Endodermal cell (in vitro differentiated cells): ENCODE results near the gene PDE10A. TPM values are rescaled to one million over a fixed set of nuclear protein-coding genes. Genes with fewer than 3 reads are reported as not detected.
"Not testable (repeated sequence)": the region's sequence is repeated elsewhere in the genome, so short reads cannot be mapped to it uniquely, and the experiment has no call there.

ENCODE experiments used
- DNase-seq: peaks from one replicate; pipeline ENCODE4 v3.0.0-alpha.2; 2017
- H3K27ac ChIP-seq: 2 replicates; pipeline ENCODE4 v1.5.1; 2013; ENCODE audit warnings: mild to moderate bottlenecking, low read depth, low read length, moderate library complexity
- H3K27me3 ChIP-seq: 2 replicates; pipeline ENCODE4 v1.6.1; 2013; ENCODE audit warnings: mild to moderate bottlenecking, low read length, moderate library complexity; ENCODE audit not compliant: insufficient read depth, control insufficient read depth, poor library complexity, severe bottlenecking
- H3K36me3 ChIP-seq: 2 replicates; pipeline ENCODE4 v1.7.0; 2013; ENCODE audit warnings: mild to moderate bottlenecking, low read length, moderate library complexity; ENCODE audit not compliant: control insufficient read depth, insufficient read depth
- H3K4me1 ChIP-seq: one replicate; pipeline ENCODE4 v1.7.0; 2013; ENCODE audit warnings: low read length; ENCODE audit not compliant: control insufficient read depth, insufficient read depth
- H3K4me3 ChIP-seq: 2 replicates; pipeline ENCODE4 v1.5.1; 2013; ENCODE audit warnings: mild to moderate bottlenecking, low read length, moderate library complexity
- H3K9ac ChIP-seq: 2 replicates; pipeline ENCODE4 v1.6.1; 2013; ENCODE audit warnings: mild to moderate bottlenecking, low read length, moderate library complexity; ENCODE audit not compliant: poor library complexity, severe bottlenecking; ENCODE audit errors: extremely low read depth
- H3K9me3 ChIP-seq: 2 replicates; pipeline ENCODE4 v1.6.1; 2013; ENCODE audit warnings: mild to moderate bottlenecking, low read length, moderate library complexity; ENCODE audit not compliant: control insufficient read depth
- H3K27ac Mint-ChIP-seq: 2 replicates; pipeline ENCODE4 v1.8.0; 2020; ENCODE audit warnings: mixed read lengths
- H3K27me3 Mint-ChIP-seq: 2 replicates; pipeline ENCODE4 v1.8.0; 2021; ENCODE audit warnings: mild to moderate bottlenecking, mixed read lengths; ENCODE audit not compliant: insufficient read depth
- H3K36me3 Mint-ChIP-seq: 2 replicates; pipeline ENCODE4 v1.8.0; 2020; ENCODE audit warnings: low read depth, mixed read lengths
- H3K4me1 Mint-ChIP-seq: 2 replicates; pipeline ENCODE4 v1.8.0; 2020; ENCODE audit warnings: mixed read lengths
- H3K4me3 Mint-ChIP-seq: 2 replicates; pipeline ENCODE4 v1.8.0; 2020; ENCODE audit warnings: mild to moderate bottlenecking, moderate library complexity, mixed read lengths
- H3K9me3 Mint-ChIP-seq: 2 replicates; pipeline ENCODE4 v1.8.0; 2020; ENCODE audit warnings: mild to moderate bottlenecking, mixed read lengths
- WGBS, 2 experiments: methylation state at CpG; one replicate each; pipeline versions ENCODE4 v1.1.5 to v1.1.7; 2013; ENCODE audit warnings: missing lambda C conversion rate in 2 of 2, mixed read lengths in 1 of 2; ENCODE audit not compliant: insufficient coverage in 1 of 2, insufficient read length in 1 of 2; 5-methylcytosine and 5-hydroxymethylcytosine counted together
- total RNA-seq, 2 donors: library from RNA; stranded (reverse); fragmentation: NEBNext Ultra II Directional in 1 of 2; extraction: Animal tissue kit (Norgen Biotek cat#: 25700) in 1 of 2; gene quantifications; 2 replicates in 1 of 2; 3 replicates in 1 of 2; pipeline ENCODE4 v1.2.1, GENCODE V29; 2021
- TF ChIP-seq, protein P1 (sequence below): fragments of 200-600 bp; sonication (generic); conservative IDR thresholded peaks from 2 replicates; pipeline ENCODE4 v1.5.0; 2021; ENCODE audit warnings: antibody characterized with exemption, mild to moderate bottlenecking

Gene PDE10A
- total RNA-seq, 2 donors from 2014 or later, result 22.8 to 27.8 TPM

GRCh38 chr6:165511807-165512206, 151.2 kb downstream of the PDE10A start:
- Histone ChIP-seq H3K9ac (no peak overlapping the region), H3K27me3 (no peaks in the 10 kb centered on the region), H3K4me1 (no peaks in the 10 kb centered on the region), H3K9me3 (no peaks in the 10 kb centered on the region), H3K36me3 (no peaks in the 10 kb centered on the region), H3K27ac (no peak overlapping the region), H3K4me3 (no peak overlapping the region)
- no peak overlapping the region for H3K4me3 Mint-ChIP-seq
- H3K27ac Mint-ChIP-seq, result no peak overlapping the region
- no peaks in the 10 kb centered on the region for H3K9me3 Mint-ChIP-seq
- peaks cover 13% of the 10 kb centered on the region for H3K4me1 Mint-ChIP-seq
- no peaks in the 10 kb centered on the region for H3K36me3 Mint-ChIP-seq
- no peak for DNase-seq
- TF ChIP-seq, protein P1, sequence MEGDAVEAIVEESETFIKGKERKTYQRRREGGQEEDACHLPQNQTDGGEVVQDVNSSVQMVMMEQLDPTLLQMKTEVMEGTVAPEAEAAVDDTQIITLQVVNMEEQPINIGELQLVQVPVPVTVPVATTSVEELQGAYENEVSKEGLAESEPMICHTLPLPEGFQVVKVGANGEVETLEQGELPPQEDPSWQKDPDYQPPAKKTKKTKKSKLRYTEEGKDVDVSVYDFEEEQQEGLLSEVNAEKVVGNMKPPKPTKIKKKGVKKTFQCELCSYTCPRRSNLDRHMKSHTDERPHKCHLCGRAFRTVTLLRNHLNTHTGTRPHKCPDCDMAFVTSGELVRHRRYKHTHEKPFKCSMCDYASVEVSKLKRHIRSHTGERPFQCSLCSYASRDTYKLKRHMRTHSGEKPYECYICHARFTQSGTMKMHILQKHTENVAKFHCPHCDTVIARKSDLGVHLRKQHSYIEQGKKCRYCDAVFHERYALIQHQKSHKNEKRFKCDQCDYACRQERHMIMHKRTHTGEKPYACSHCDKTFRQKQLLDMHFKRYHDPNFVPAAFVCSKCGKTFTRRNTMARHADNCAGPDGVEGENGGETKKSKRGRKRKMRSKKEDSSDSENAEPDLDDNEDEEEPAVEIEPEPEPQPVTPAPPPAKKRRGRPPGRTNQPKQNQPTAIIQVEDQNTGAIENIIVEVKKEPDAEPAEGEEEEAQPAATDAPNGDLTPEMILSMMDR, result no peak
- no peaks in the 10 kb centered on the region for H3K27me3 Mint-ChIP-seq

GRCh38 chr6:165508321-165508869, 154.6 kb downstream of the PDE10A start:
- H3K27ac Mint-ChIP-seq, result no peak overlapping the region
- 60 to 77% methylated on average over 1 to 2 of the region's 2 CpGs for WGBS, 2 experiments
- TF ChIP-seq, protein P1, result no peak

DNA sequence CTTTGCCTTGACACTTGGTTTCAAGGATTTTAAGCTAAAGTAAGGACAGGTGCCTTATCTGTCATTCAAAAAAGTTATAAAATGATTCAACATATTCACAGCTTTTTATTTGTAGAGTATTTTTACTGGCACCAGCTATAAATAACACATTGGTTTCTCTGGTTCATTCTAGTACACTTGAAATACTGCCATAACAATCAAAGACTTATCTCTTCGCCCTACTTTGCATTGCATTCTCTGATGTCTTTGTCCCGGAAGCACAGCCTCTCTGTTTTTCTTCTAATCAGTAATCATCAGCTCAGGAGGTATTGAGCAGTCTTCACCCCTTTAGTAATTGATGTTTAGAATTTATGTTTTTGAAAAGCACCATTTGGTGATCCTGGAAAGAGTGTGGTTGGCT, 156.4 kb downstream of the PDE10A start:
- TF ChIP-seq, protein P1, result no peak
- DNase-seq, result no peak
- Histone ChIP-seq H3K27ac (no peak overlapping the region), H3K27me3 (no peaks in the 10 kb centered on the region), H3K36me3 (peaks cover 13% of the 10 kb centered on the region), H3K4me1 (no peaks in the 10 kb centered on the region), H3K9me3 (peaks cover 12% of the 10 kb centered on the region), H3K4me3 (no peak overlapping the region), H3K9ac (no peak overlapping the region)
- Mint-ChIP-seq H3K27ac (no peak overlapping the region), H3K36me3 (peaks cover 13% of the 10 kb centered on the region), H3K4me1 (peaks cover 12% of the 10 kb centered on the region), H3K4me3 (no peak overlapping the region), H3K9me3 (no peaks in the 10 kb centered on the region), H3K27me3 (no peaks in the 10 kb centered on the region)
- 94 to 100% methylated on average over 1 to 2 of the region's 2 CpGs for WGBS, 2 experiments

More at GRCh38 chr6:165508321-165508869, 154.6 kb downstream of the PDE10A start:
- Histone ChIP-seq H3K27me3 (no peaks in the 10 kb centered on the region), H3K4me1 (no peaks in the 10 kb centered on the region), H3K9me3 (no peaks in the 10 kb centered on the region), H3K9ac (no peak overlapping the region), H3K36me3 (peaks cover under 1% of the 10 kb centered on the region), H3K27ac (no peak overlapping the region), H3K4me3 (no peak overlapping the region)
- DNase-seq, result no peak
- no peaks in the 10 kb centered on the region for H3K9me3 Mint-ChIP-seq
- H3K4me3 Mint-ChIP-seq, result no peak overlapping the region
- H3K36me3 Mint-ChIP-seq, result no peaks in the 10 kb centered on the region
- H3K4me1 Mint-ChIP-seq, result peaks cover 16% of the 10 kb centered on the region
- H3K27me3 Mint-ChIP-seq, result no peaks in the 10 kb centered on the region

DNA sequence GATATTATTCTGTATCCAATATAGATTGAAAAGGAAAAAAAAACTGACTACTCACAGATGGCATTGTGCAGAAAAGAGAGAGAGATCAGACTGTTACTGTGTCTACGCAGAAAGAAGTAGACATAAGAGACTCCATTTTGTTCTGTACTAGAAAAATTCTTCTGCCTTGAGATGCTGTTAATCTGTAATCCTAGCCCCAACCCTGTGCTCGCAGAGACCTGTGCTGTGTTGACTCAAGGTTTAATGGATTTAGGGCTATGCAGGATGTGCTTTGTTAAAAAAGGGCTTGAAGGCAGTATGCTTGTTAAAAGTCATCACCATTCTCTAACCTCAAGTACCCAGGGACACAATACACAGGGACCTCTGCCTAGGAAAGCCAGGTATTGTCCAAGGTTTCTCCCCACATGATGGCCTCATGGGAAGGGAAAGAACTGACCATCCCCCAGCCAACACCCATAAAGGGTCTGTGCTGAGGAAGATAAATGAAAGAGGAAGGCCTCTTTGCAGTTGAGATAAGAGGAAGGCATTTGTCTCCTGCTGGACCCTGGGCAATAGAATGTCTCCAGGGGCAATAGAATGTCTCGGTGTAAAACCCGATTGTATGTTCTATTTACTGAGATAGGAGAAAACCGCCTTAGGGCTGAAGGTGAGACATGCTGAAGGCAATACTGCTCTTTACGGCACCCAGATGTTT, 162.7 kb downstream of the PDE10A start:
- Mint-ChIP-seq H3K27ac (peak overlapping the region; percentile 87), H3K36me3 (peaks cover 22% of the 10 kb centered on the region), H3K4me1 (peaks cover 24% of the 10 kb centered on the region)
- not testable (repeated sequence) for H3K27ac ChIP-seq, H3K27me3 ChIP-seq, H3K4me3 Mint-ChIP-seq, H3K9me3 Mint-ChIP-seq, H3K9ac ChIP-seq, H3K4me3 ChIP-seq, DNase-seq, H3K27me3 Mint-ChIP-seq, H3K4me1 ChIP-seq
- Histone ChIP-seq H3K9me3 (peaks cover 15% of the 10 kb centered on the region), H3K36me3 (peaks cover 15% of the 10 kb centered on the region)
- 75 to 93% methylated on average over 6 of the region's 6 CpGs for WGBS, 2 experiments
